ENCODE results near the gene CD300LD.
"Not testable (repeated sequence)": the region's sequence is repeated elsewhere in the genome, so short reads cannot be mapped to it uniquely, and the experiment has no call there.

Gene CD300LD

GRCh38 chr17:74571621-74572270 is 20.3 kb downstream of the CD300LD start:
- DNase-seq (ENCODE audit: low read depth) = no peak

GRCh38 chr17:74569020-74570003 is 22.8 kb downstream of the CD300LD start:
- no peak for DNase-seq (ENCODE audit: low read depth)

- no peak for DNase-seq (ENCODE audit: low read depth)
These were observed 23.8 kb downstream of the CD300LD start for GRCh38 chr17:74568106-74568873.

- DNase-seq (ENCODE audit: low read depth) = no peak
These were observed 24.7 kb downstream of the CD300LD start, which contains the start of gene CD300H for GRCh38 chr17:74567397-74567796. Gene CD300H, minus strand, starts transcription at chr17:74567509.

GRCh38 chr17:74566132-74566753 is 25.8 kb downstream of the CD300LD start:
- DNase-seq (ENCODE audit: low read depth) = no peak

GRCh38 chr17:74565126-74565525 is 27.0 kb downstream of the CD300LD start:
- no peak for DNase-seq (ENCODE audit: low read depth)

GRCh38 chr17:74563358-74563757 is 28.7 kb downstream of the CD300LD start:
- DNase-seq (ENCODE audit: low read depth) = no peak

- no peak for DNase-seq (ENCODE audit: low read depth)
These were observed 30.5 kb downstream of the CD300LD start for GRCh38 chr17:74561586-74561985.

- no peak for DNase-seq (ENCODE audit: low read depth)
These were observed 33.1 kb downstream of the CD300LD start for GRCh38 chr17:74558882-74559519.

- DNase-seq (ENCODE audit: low read depth) = not testable (repeated sequence)
These were observed 33.7 kb downstream of the CD300LD start for GRCh38 chr17:74558402-74558801.

- DNase-seq (ENCODE audit: low read depth) = no peak
These were observed 36.6 kb downstream of the CD300LD start for GRCh38 chr17:74555427-74555940.

GRCh38 chr17:74554909-74555308 is 37.2 kb downstream of the CD300LD start:
- no peak for DNase-seq (ENCODE audit: low read depth)

- DNase-seq (ENCODE audit: low read depth) = no peak
These were observed 40.0 kb downstream of the CD300LD start for GRCh38 chr17:74552037-74552436.

- DNase-seq (ENCODE audit: low read depth) = no peak
These were observed 41.5 kb downstream of the CD300LD start for GRCh38 chr17:74550602-74551001.

GRCh38 chr17:74549343-74549742 is 42.7 kb downstream of the CD300LD start:
- no peak for DNase-seq (ENCODE audit: low read depth)

- no peak for DNase-seq (ENCODE audit: low read depth)
These were observed 44.3 kb downstream of the CD300LD start for GRCh38 chr17:74547736-74548135.

- DNase-seq (ENCODE audit: low read depth) = no peak
These were observed 44.8 kb downstream of the CD300LD start for GRCh38 chr17:74547264-74547663.

GRCh38 chr17:74546586-74546985 is 45.5 kb downstream of the CD300LD start:
- no peak for DNase-seq (ENCODE audit: low read depth)

- no peak for DNase-seq (ENCODE audit: low read depth)
These were observed 46.2 kb downstream of the CD300LD start, which contains the start of gene CD300C for GRCh38 chr17:74545843-74546230. Gene CD300C, minus strand, starts transcription at chr17:74546115. Its CDS starts 333 bp downstream, at chr17:74545782.

GRCh38 chr17:74544991-74545842 is 46.9 kb downstream of the CD300LD start:
- no peak for DNase-seq (ENCODE audit: low read depth)

All from T-helper 22 cell (primary cell).